A549 (cell line): ENCODE measurements around the gene AMPD3. TPM values are rescaled to one million over a fixed set of nuclear protein-coding genes. Genes with fewer than 3 reads are reported as not detected.

ENCODE experiments used
- ATAC-seq, 2 experiments: fragments of 200-7000 bp in 1 of 2; fragments of >200 bp in 1 of 2; cut with Nextera tagmentation in 1 of 2; cut with Tn5 transposase in 1 of 2; 3 replicates each; pipeline versions ENCODE4 v1.8.0 to v1.9.1; 2018 to 2020; ENCODE audit warnings: mild to moderate bottlenecking in 1 of 2, moderate library complexity in 1 of 2
- CTCF ChIA-PET: fragments of 300-600 bp; sonication (Branson Sonifier 250); formaldehyde crosslinking; extraction: SDS; loops from one replicate; lab custom pipeline; 2021; ENCODE audit warnings: antibody characterized with exemption, inconsistent platforms; lab: Yijun Ruan, JAX
- POLR2A ChIA-PET: fragments of 350-600 bp; formaldehyde crosslinking; extraction: SDS; loops from one replicate; lab custom pipeline; 2021; ENCODE audit warnings: antibody characterized with exemption, inconsistent platforms; lab: Yijun Ruan, JAX
- DNase-seq, 2 experiments: peaks; one replicate each; pipeline versions ENCODE4 v3.0.0 to v3.0.0-alpha.2; 2011 to 2016; ENCODE audit warnings: low read depth in 1 of 2, low spot score in 1 of 2
- FAIRE-seq: peaks from 2 replicates; lab custom pipeline; 2011; peaks lifted over from hg19 to GRCh38; lab: Jason Lieb, UNC
- H3K27ac ChIP-seq, 2 experiments: fragments of >200 bp; sonication (Bioruptor Twin); formaldehyde crosslinking; 3 replicates each; pipeline ENCODE4 v1.5.1; 2016 to 2017
- H3K4me1 ChIP-seq: fragments of >200 bp; sonication (Bioruptor Twin); formaldehyde crosslinking; 3 replicates; pipeline ENCODE4 v1.6.1; 2016
- H3K4me2 ChIP-seq: fragments of >200 bp; sonication (Bioruptor Twin); formaldehyde crosslinking; 3 replicates; pipeline ENCODE4 v1.6.1; 2016
- H3K4me3 ChIP-seq: fragments of >200 bp; sonication (Bioruptor Twin); formaldehyde crosslinking; 3 replicates; pipeline ENCODE4 v1.5.1; 2016
- H3K9me3 ChIP-seq: fragments of >200 bp; sonication (Bioruptor Twin); formaldehyde crosslinking; 3 replicates; pipeline ENCODE4 v1.6.1; 2016
- BHLHE40 ChIP-seq: IDR thresholded peaks from 2 replicates; pipeline ENCODE4 v1.6.1; 2012; ENCODE audit warnings: low read depth, low read length, inconsistent platforms
- CBX2 ChIP-seq: fragments of 200-600 bp; sonication (generic); IDR thresholded peaks from 2 replicates; pipeline ENCODE4 v1.6.1; 2016; ENCODE audit warnings: low read depth, mild to moderate bottlenecking, borderline replicate concordance
- CEBPB ChIP-seq, 2 experiments: fragments of >200 bp in 1 of 2; sonication (Bioruptor Twin) in 1 of 2; formaldehyde crosslinking in 1 of 2; IDR thresholded peaks; 2 replicates each; pipeline ENCODE4 v1.6.1; 2012 to 2016
- EP300 ChIP-seq, 2 experiments: fragments of >200 bp; sonication (Bioruptor Twin); formaldehyde crosslinking; IDR thresholded peaks; 2 replicates in 1 of 2; 3 replicates in 1 of 2; pipeline ENCODE4 v1.6.1; 2016 to 2017
- FOSL2 ChIP-seq, 2 experiments: fragments of 450-650 bp in 1 of 2; fragments of >200 bp in 1 of 2; sonication (Bioruptor Twin) in 1 of 2; formaldehyde crosslinking; IDR thresholded peaks; 2 replicates each; pipeline versions ENCODE4 v1.5.0 to v1.6.1; 2016 to 2020; ENCODE audit warnings: mild to moderate bottlenecking in 1 of 2, moderate library complexity in 1 of 2
- GATA3 ChIP-seq: IDR thresholded peaks from 2 replicates; pipeline ENCODE4 v1.6.1; 2012; ENCODE audit warnings: borderline replicate concordance
- HDAC2 ChIP-seq: fragments of 200-600 bp; sonication (generic); IDR thresholded peaks from 2 replicates; pipeline ENCODE4 v1.6.1; 2016
- KDM1A ChIP-seq: fragments of 200-600 bp; sonication (generic); IDR thresholded peaks from 2 replicates; pipeline ENCODE4 v1.6.1; 2016; ENCODE audit warnings: low read depth, mild to moderate bottlenecking
- KDM5A ChIP-seq: fragments of 200-600 bp; sonication (generic); IDR thresholded peaks from 2 replicates; pipeline ENCODE4 v1.6.1; 2016; ENCODE audit warnings: antibody characterized with exemption, mild to moderate bottlenecking
- MAZ ChIP-seq: fragments of 150-350 bp; IDR thresholded peaks from 2 replicates; pipeline ENCODE4 v1.6.1; 2014; ENCODE audit warnings: antibody characterized with exemption, low read depth, low read length, borderline replicate concordance
- RAD21 ChIP-seq, 2 experiments: fragments of >200 bp in 1 of 2; sonication (Bioruptor Twin) in 1 of 2; formaldehyde crosslinking in 1 of 2; IDR thresholded peaks in 1 of 2; conservative IDR thresholded peaks in 1 of 2; 2 replicates in 1 of 2; 3 replicates in 1 of 2; pipeline ENCODE4 v1.6.1; 2012 to 2018; ENCODE audit warnings: inconsistent platforms in 1 of 2
- RCOR1 ChIP-seq: fragments of 150-350 bp; IDR thresholded peaks from 2 replicates; pipeline ENCODE4 v1.6.1; 2014; ENCODE audit warnings: antibody characterized with exemption, low read length, low read depth
- RNF2 ChIP-seq: fragments of 200-600 bp; sonication (generic); IDR thresholded peaks from 2 replicates; pipeline ENCODE4 v1.6.1; 2016; ENCODE audit warnings: low read depth, mild to moderate bottlenecking, antibody characterized with exemption, moderate library complexity, borderline replicate concordance
- SMC3 ChIP-seq: fragments of >200 bp; sonication (Bioruptor Twin); formaldehyde crosslinking; IDR thresholded peaks from 3 replicates; pipeline ENCODE4 v1.6.1; 2018; ENCODE audit warnings: inconsistent platforms
- SREBF2 ChIP-seq: fragments of 450-650 bp; IDR thresholded peaks from 2 replicates; pipeline ENCODE4 v1.6.1; 2014; ENCODE audit warnings: mild to moderate bottlenecking, moderate library complexity
- ZFP36 ChIP-seq: fragments of 450-650 bp; IDR thresholded peaks from 2 replicates; pipeline ENCODE4 v1.6.1; 2014; ENCODE audit warnings: borderline replicate concordance; ENCODE audit not compliant: partially characterized antibody
- ZNF302 ChIP-seq: fragments of 250-450 bp; sonication (Bioruptor Pico); IDR thresholded peaks from 2 replicates; pipeline ENCODE4 v1.9.0; 2021; ENCODE audit warnings: inconsistent platforms, mild to moderate bottlenecking, moderate library complexity
- WGBS: methylation state at CpG from one replicate; pipeline ENCODE4 v1.1.6; 2017; ENCODE audit errors: missing lambda C conversion rate; 5-methylcytosine and 5-hydroxymethylcytosine counted together
- polyA plus RNA-seq, 4 experiments: library from polyadenylated mRNA; depleted of rRNA in 3 of 4; stranded (reverse); fragments of >200 nt; fragmentation: RNase III in 1 of 4; extraction: RNeasy Plus Mini Kit Qiagen cat#74134 plus additional on column Dnase treatment in 1 of 4; gene quantifications; 2 replicates in 3 of 4; 3 replicates in 1 of 4; pipeline ENCODE4 v1.2.3, GENCODE V29; 2011 to 2017
- TF ChIP-seq, protein P1 (sequence below): fragments of 200-600 bp; sonication (generic); IDR thresholded peaks from 2 replicates; pipeline ENCODE4 v1.6.1; 2016; ENCODE audit warnings: antibody characterized with exemption, mild to moderate bottlenecking, moderate library complexity
- TF ChIP-seq, protein P2 (sequence below): fragments of 150-350 bp; IDR thresholded peaks from 2 replicates; pipeline ENCODE4 v1.6.1; 2014; ENCODE audit warnings: low read depth, mild to moderate bottlenecking, low read length
- TF ChIP-seq, protein P3 (sequence below): fragments of >200 bp; sonication (Bioruptor Twin); formaldehyde crosslinking; IDR thresholded peaks from 3 replicates; pipeline ENCODE4 v1.6.1; 2016
- TF ChIP-seq, protein P4 (sequence below): IDR thresholded peaks from 2 replicates; pipeline ENCODE4 v1.6.1; 2012
- TF ChIP-seq, protein P5 (sequence below): fragments of >200 bp; sonication (Bioruptor Twin); formaldehyde crosslinking; IDR thresholded peaks from 3 replicates; pipeline ENCODE4 v1.5.1; 2016

The AMPD3 gene
- polyA plus RNA-seq, 2 of the 4 experiments (the other 2 are of a cell fraction): 3.1 to 4.7 TPM

DNA sequence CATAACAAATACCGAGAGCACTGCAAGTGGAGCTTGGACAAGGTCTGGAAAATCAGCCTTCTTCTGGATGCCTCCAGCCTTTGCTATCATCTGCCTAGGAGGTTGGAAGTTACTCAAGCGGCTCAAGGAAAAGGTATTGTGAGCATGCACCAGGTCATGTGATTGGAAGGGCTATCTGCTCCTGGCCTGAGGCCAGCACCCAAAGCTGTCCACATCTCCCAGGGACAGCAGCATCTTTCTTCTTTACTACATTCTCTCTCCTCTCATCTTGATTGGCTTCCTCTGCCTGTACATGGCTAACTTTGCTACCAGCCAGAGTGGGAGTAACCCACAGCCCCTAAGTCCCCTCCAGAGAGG, 44.2 kb upstream of the AMPD3 start (continued):
- TF ChIP-seq, protein P1, sequence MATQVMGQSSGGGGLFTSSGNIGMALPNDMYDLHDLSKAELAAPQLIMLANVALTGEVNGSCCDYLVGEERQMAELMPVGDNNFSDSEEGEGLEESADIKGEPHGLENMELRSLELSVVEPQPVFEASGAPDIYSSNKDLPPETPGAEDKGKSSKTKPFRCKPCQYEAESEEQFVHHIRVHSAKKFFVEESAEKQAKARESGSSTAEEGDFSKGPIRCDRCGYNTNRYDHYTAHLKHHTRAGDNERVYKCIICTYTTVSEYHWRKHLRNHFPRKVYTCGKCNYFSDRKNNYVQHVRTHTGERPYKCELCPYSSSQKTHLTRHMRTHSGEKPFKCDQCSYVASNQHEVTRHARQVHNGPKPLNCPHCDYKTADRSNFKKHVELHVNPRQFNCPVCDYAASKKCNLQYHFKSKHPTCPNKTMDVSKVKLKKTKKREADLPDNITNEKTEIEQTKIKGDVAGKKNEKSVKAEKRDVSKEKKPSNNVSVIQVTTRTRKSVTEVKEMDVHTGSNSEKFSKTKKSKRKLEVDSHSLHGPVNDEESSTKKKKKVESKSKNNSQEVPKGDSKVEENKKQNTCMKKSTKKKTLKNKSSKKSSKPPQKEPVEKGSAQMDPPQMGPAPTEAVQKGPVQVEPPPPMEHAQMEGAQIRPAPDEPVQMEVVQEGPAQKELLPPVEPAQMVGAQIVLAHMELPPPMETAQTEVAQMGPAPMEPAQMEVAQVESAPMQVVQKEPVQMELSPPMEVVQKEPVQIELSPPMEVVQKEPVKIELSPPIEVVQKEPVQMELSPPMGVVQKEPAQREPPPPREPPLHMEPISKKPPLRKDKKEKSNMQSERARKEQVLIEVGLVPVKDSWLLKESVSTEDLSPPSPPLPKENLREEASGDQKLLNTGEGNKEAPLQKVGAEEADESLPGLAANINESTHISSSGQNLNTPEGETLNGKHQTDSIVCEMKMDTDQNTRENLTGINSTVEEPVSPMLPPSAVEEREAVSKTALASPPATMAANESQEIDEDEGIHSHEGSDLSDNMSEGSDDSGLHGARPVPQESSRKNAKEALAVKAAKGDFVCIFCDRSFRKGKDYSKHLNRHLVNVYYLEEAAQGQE: no peak

DNA sequence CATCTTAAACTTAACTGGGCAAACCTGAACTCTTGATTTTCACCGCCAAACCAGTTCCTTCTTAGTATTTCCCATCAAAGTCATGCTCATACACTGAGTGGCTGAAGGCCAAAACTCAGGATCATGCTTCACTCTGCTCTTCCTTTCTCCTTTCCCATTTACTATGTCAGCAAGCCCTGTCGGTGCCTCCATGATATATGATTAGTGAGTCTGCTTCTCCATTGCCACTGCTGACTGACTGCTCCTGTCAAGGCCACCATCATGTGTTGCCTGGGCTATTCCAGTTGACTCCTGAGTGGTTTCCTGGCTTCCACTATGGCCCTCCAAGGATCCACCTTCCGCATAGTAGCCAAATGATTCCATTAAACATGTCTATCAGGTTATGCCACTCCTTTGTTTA, 42.8 kb upstream of the AMPD3 start:
- ATAC-seq (no peak), FAIRE-seq (no peak), DNase-seq (no peak)
- no peak for TF ChIP-seq SREBF2
- TF ChIP-seq KDM5A: no peak
- no peak for TF ChIP-seq CEBPB (IDR thresholded peaks at IDR 0.05)
- TF ChIP-seq GATA3: no peak
- TF ChIP-seq, protein P2, sequence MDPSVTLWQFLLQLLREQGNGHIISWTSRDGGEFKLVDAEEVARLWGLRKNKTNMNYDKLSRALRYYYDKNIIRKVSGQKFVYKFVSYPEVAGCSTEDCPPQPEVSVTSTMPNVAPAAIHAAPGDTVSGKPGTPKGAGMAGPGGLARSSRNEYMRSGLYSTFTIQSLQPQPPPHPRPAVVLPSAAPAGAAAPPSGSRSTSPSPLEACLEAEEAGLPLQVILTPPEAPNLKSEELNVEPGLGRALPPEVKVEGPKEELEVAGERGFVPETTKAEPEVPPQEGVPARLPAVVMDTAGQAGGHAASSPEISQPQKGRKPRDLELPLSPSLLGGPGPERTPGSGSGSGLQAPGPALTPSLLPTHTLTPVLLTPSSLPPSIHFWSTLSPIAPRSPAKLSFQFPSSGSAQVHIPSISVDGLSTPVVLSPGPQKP: no peak
- TF ChIP-seq HDAC2: no peak
- TF ChIP-seq CBX2: no peak
- no peak for TF ChIP-seq ZNF302 (CRISPR knock-in tag)
- no peak for TF ChIP-seq FOSL2 (IDR thresholded peaks at IDR 0.05)
- TF ChIP-seq FOSL2 (CRISPR knock-in tag; IDR thresholded peaks at IDR 0.05): no peak
- TF ChIP-seq, protein P3, sequence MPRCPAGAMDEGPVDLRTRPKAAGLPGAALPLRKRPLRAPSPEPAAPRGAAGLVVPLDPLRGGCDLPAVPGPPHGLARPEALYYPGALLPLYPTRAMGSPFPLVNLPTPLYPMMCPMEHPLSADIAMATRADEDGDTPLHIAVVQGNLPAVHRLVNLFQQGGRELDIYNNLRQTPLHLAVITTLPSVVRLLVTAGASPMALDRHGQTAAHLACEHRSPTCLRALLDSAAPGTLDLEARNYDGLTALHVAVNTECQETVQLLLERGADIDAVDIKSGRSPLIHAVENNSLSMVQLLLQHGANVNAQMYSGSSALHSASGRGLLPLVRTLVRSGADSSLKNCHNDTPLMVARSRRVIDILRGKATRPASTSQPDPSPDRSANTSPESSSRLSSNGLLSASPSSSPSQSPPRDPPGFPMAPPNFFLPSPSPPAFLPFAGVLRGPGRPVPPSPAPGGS: no peak
- TF ChIP-seq ZFP36: no peak
- TF ChIP-seq, protein P4, sequence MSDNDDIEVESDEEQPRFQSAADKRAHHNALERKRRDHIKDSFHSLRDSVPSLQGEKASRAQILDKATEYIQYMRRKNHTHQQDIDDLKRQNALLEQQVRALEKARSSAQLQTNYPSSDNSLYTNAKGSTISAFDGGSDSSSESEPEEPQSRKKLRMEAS: no peak
- no peak for TF ChIP-seq RCOR1
- no peak for TF ChIP-seq MAZ
- no peak for TF ChIP-seq RNF2
- TF ChIP-seq EP300 (IDR thresholded peaks at IDR 0.05): no peak
- no peak for TF ChIP-seq KDM1A
- TF ChIP-seq BHLHE40: no peak
- ChIA-PET CTCF (interaction anchor here (0.8 to 4.3 kb wide), 4 partner anchors 39 to 325 kb away, joined by 3 to 20 read pairs (median 3); partner anchors contain the start of gene RNF141), POLR2A (no interaction called here)
- H3K4me2 ChIP-seq: no peak overlapping the region
- no peak overlapping the region for H3K4me3 ChIP-seq
- H3K27ac ChIP-seq: no peak overlapping the region
- 67% methylated on average over 3 of the region's 3 CpGs for WGBS
- peaks cover 9% of the 10 kb centered on the region for H3K4me1 ChIP-seq
- no peaks in the 10 kb centered on the region for H3K9me3 ChIP-seq

DNA sequence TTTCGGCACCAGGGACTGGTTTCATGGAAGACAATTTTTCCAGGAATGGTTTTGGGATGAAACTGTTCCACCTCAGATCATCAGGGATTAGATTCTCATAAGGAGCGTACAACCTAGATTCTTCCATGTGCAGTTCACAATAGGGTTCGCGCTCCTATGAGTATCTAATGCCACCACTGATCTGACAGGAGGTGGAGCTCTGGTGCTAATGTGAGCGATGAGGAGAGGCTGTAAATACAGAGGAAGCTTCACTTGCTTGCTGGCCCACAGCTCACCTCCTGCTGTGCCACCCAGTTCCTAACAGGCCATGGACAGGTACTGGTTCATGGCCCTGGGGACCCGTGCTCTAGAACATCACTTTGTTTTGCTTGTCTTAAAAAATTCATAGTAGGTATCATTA, 41.8 kb upstream of the AMPD3 start:
- Histone ChIP-seq H3K9me3 (no peaks in the 10 kb centered on the region), H3K4me3 (no peak overlapping the region), H3K4me2 (no peak overlapping the region), H3K27ac (no peak overlapping the region; a peak in 1 of 6 replicates), H3K4me1 (no peaks in the 10 kb centered on the region; the same call in 2 of the 3 replicates)
- POLR2A ChIA-PET: interaction anchor here (0.8 kb wide), 1 partner anchor 42 kb away, joined by 3 read pairs; the partner anchor contains the start of gene AMPD3
- CTCF ChIA-PET: interaction anchor here (0.7 to 4.3 kb wide), 10 partner anchors 13 to 329 kb away, joined by 3 to 20 read pairs (median 4); no protein-coding TSS in a partner anchor
- FAIRE-seq: no peak
- peak in 1 of 2 experiments; percentile 62 for DNase-seq
- 44% methylated on average over 6 of the region's 6 CpGs for WGBS
- TF ChIP-seq SMC3 (peak; percentile 54; the same call in 2 of the 3 replicates), MAZ (no peak), RNF2 (no peak), RAD21 (conservative IDR thresholded peaks at IDR 0.05 in 1 of 2, IDR thresholded peaks at IDR 0.05 in 1 of 2) (peak; percentile 59 to 63)
- TF ChIP-seq, protein P5, sequence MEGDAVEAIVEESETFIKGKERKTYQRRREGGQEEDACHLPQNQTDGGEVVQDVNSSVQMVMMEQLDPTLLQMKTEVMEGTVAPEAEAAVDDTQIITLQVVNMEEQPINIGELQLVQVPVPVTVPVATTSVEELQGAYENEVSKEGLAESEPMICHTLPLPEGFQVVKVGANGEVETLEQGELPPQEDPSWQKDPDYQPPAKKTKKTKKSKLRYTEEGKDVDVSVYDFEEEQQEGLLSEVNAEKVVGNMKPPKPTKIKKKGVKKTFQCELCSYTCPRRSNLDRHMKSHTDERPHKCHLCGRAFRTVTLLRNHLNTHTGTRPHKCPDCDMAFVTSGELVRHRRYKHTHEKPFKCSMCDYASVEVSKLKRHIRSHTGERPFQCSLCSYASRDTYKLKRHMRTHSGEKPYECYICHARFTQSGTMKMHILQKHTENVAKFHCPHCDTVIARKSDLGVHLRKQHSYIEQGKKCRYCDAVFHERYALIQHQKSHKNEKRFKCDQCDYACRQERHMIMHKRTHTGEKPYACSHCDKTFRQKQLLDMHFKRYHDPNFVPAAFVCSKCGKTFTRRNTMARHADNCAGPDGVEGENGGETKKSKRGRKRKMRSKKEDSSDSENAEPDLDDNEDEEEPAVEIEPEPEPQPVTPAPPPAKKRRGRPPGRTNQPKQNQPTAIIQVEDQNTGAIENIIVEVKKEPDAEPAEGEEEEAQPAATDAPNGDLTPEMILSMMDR: peak; percentile 25; the same call in 2 of the 3 replicates
- peak; percentile 59 to 87; a peak in 4 of 6 replicates for ATAC-seq
